Parathyroid adenoma (tissue), 2 donors: ENCODE results near the gene WWOX.

Source experiments
- H2AFZ ChIP-seq: fragments of 300-600 bp; sonication (generic); one replicate; pipeline ENCODE4 v1.7.0; 2017; ENCODE audit warnings: antibody characterized with exemption, mild to moderate bottlenecking
- H3K27ac ChIP-seq: fragments of 300-600 bp; sonication (generic); one replicate; pipeline ENCODE4 v1.7.0; 2017
- H3K27me3 ChIP-seq: fragments of 300-600 bp; sonication (generic); one replicate; pipeline ENCODE4 v1.7.0; 2017; ENCODE audit warnings: low read length; ENCODE audit not compliant: control insufficient read depth, insufficient read depth
- H3K36me3 ChIP-seq: fragments of 300-600 bp; sonication (generic); one replicate; pipeline ENCODE4 v1.7.0; 2017; ENCODE audit warnings: low read length; ENCODE audit not compliant: control insufficient read depth, insufficient read depth
- H3K4me1 ChIP-seq: fragments of 300-600 bp; sonication (generic); one replicate; pipeline ENCODE4 v1.7.0; 2017; ENCODE audit warnings: control low read depth
- H3K4me2 ChIP-seq: fragments of 300-600 bp; sonication (generic); one replicate; pipeline ENCODE4 v1.7.0; 2017; ENCODE audit warnings: low read length
- H3K4me3 ChIP-seq: fragments of 300-600 bp; sonication (generic); one replicate; pipeline ENCODE4 v1.7.0; 2017; ENCODE audit warnings: low read depth, low read length
- H3K79me2 ChIP-seq: fragments of 300-600 bp; sonication (generic); one replicate; pipeline ENCODE4 v1.7.0; 2017; ENCODE audit warnings: control low read depth
- H3K9ac ChIP-seq: fragments of 300-600 bp; sonication (generic); one replicate; pipeline ENCODE4 v1.7.0; 2017; ENCODE audit warnings: mild to moderate bottlenecking
- H3K9me3 ChIP-seq: fragments of 300-600 bp; sonication (generic); one replicate; pipeline ENCODE4 v1.7.0; 2017; ENCODE audit warnings: low read length; ENCODE audit not compliant: control insufficient read depth
- CTCF ChIP-seq: fragments of 300-600 bp; sonication (generic); IDR thresholded peaks from one replicate; pipeline ENCODE4 v1.7.0; 2017; ENCODE audit warnings: antibody characterized with exemption, mild to moderate bottlenecking
- donor health status: primary hyperparathyroidism.

WWOX gene

GRCh38 chr16:79206889-79207288 is 1107.4 kb downstream of the WWOX start:
- TF ChIP-seq CTCF = no peak
- H3K4me1 ChIP-seq = no peaks in the 10 kb centered on the region
- H3K9ac ChIP-seq = no peak overlapping the region
- no peak overlapping the region for H3K4me3 ChIP-seq
- no peak overlapping the region for H2AFZ ChIP-seq
- no peak overlapping the region for H3K27ac ChIP-seq
- no peaks in the 10 kb centered on the region for H3K27me3 ChIP-seq
- H3K36me3 ChIP-seq = no peaks in the 10 kb centered on the region
- H3K4me2 ChIP-seq = no peak overlapping the region
- no peaks in the 10 kb centered on the region for H3K79me2 ChIP-seq
- no peaks in the 10 kb centered on the region for H3K9me3 ChIP-seq

DNA sequence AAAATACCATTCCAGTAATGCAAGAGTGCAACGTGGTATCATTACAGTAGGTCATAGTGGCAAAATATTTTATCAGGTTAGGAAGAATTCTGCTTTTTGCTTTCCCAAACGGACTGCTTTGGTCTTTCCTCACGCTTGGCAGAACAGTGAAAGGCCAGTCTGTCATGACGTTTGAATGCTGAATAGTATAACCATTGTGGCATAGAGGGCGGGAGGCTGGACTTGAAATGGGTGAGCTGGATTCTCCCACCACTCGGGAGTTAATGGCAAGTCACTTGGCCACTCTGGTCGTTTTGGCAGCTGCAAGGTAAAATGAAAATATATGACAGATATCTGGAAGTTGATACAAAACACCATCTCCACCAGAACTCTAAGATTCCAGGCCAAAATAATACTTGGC is 1109.9 kb downstream of the WWOX start:
- no peaks in the 10 kb centered on the region for H3K36me3 ChIP-seq
- TF ChIP-seq CTCF = no peak
- H3K4me1 ChIP-seq = no peaks in the 10 kb centered on the region
- H3K27me3 ChIP-seq = no peaks in the 10 kb centered on the region
- no peak overlapping the region for H3K4me2 ChIP-seq
- no peaks in the 10 kb centered on the region for H3K79me2 ChIP-seq
- no peak overlapping the region for H3K9ac ChIP-seq
- no peaks in the 10 kb centered on the region for H3K9me3 ChIP-seq
- no peak overlapping the region for H2AFZ ChIP-seq
- no peak overlapping the region for H3K27ac ChIP-seq
- H3K4me3 ChIP-seq = no peak overlapping the region

DNA sequence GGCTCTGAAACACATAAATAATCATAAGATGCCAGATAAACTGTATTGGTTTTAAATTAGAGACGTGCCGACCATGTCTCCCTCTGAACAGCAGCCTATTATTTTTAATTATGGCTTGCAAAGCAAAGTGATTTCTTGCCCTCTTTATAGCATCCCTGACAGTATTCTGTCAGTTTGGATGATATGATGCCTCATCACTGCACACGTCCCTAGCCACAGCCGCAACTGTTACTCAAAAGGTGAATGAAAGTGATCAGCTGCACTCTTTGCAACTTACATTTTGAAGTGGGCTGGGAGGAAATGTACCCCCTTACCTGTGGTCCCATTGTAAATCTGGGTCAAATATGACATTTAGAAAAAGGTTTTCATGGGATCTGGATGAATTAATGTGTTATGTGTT is 1111.2 kb downstream of the WWOX start:
- Histone ChIP-seq H2AFZ (no peak overlapping the region), H3K9me3 (no peaks in the 10 kb centered on the region), H3K4me1 (no peaks in the 10 kb centered on the region)

DNA sequence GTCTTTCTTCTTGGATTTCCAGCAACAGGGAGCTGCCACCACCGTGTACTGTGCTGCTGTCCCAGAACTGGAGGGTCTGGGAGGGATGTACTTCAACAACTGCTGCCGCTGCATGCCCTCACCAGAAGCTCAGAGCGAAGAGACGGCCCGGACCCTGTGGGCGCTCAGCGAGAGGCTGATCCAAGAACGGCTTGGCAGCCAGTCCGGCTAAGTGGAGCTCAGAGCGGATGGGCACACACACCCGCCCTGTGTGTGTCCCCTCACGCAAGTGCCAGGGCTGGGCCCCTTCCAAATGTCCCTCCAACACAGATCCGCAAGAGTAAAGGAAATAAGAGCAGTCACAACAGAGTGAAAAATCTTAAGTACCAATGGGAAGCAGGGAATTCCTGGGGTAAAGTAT is 1112.1 kb downstream of the WWOX start:
- H3K27me3 ChIP-seq = no peaks in the 10 kb centered on the region

More for the DNA sequence above, 1111.2 kb downstream of the WWOX start:
- H3K27ac ChIP-seq = no peak overlapping the region
- H3K4me2 ChIP-seq = no peak overlapping the region
- no peak overlapping the region for H3K9ac ChIP-seq
- no peaks in the 10 kb centered on the region for H3K27me3 ChIP-seq
- no peak for TF ChIP-seq CTCF
- no peaks in the 10 kb centered on the region for H3K79me2 ChIP-seq
- no peaks in the 10 kb centered on the region for H3K36me3 ChIP-seq
- H3K4me3 ChIP-seq = no peak overlapping the region

More for the DNA sequence above, 1112.1 kb downstream of the WWOX start:
- no peak overlapping the region for H3K4me3 ChIP-seq
- H3K79me2 ChIP-seq = no peaks in the 10 kb centered on the region
- no peaks in the 10 kb centered on the region for H3K36me3 ChIP-seq
- H3K9ac ChIP-seq = no peak overlapping the region
- H2AFZ ChIP-seq = no peak overlapping the region
- no peak overlapping the region for H3K4me2 ChIP-seq
- no peaks in the 10 kb centered on the region for H3K4me1 ChIP-seq
- H3K9me3 ChIP-seq = no peaks in the 10 kb centered on the region
- TF ChIP-seq CTCF = no peak
- H3K27ac ChIP-seq = no peak overlapping the region
